GM13976 (cell line): ENCODE measurements around the gene RGS6.
A peak's percentile ranks its signal among the peaks of the same experiment; 100 is the strongest.

ENCODE experiments used
- DNase-seq: peaks from one replicate; pipeline ENCODE4 v3.0.0; 2012; ENCODE audit warnings: low spot score
- CTCF ChIP-seq: IDR thresholded peaks from 2 replicates; pipeline ENCODE4 v1.5.1; 2012; ENCODE audit warnings: borderline replicate concordance, mild to moderate bottlenecking; ENCODE audit not compliant: insufficient read depth; ENCODE audit errors: extremely low read depth, missing control alignments, control extremely low read depth
- in situ Hi-C: fragments of 300-500 bp; cut with MboI; formaldehyde crosslinking; loops from one replicate; pipeline ENCODE4 v1.12.0; 2022; ENCODE audit warnings: low sequenced_read_pairs, mixed read lengths, inconsistent platforms; ENCODE audit not compliant: unreplicated experiment

The RGS6 gene

GRCh38 chr14:72598306-72598705 lies 666.1 kb downstream of the RGS6 start:
- peak; percentile 55 for DNase-seq
- in situ Hi-C loops, result no loop called here
- TF ChIP-seq CTCF, result no peak

DNA sequence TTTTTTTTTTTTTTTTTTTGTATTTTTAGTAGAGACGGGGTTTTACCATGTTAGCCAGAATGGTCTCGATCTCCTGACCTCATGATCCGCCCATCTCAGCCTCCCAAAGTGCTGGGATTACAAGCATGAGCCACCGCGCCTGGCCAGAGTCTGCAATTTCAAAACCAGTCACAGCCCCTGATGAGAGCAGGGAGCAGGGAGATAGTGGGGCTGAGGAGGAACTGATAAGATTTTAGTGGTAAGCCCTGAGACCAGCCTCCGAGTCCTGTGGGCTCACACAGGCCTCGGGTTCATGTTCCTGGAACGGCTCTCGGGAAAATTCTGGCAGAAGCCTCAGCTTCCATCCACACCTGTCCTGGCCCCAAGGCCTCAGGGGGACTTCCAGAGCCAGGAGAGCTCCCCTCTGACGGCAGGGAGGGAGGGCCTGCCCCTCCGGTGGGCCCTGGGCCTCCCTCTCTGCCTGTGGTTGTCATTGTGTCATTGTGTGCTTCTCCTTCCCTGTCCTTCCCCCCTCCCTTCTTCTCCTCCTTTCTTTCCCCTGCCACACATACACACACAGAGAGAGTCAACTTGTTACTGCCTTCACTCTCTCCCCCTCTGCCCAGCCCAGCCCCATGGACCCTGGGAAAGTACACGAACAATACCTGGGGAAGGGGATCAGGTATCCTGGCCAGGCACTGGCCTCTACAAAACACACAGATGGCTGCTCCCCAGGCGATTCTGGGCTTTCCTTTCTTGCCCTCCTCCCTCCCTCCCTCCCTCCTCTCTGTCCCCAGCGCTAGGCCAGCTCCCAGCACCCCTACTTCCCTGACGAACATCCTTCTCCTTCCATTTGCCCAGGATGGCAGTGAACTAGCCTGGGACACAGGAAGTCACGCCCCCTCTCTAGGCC lies 667.6 kb downstream of the RGS6 start:
- no peak for TF ChIP-seq CTCF
- in situ Hi-C loops, result no loop called here
- no peak for DNase-seq

- TF ChIP-seq CTCF, result no peak
- no peak for DNase-seq
- in situ Hi-C loops, result no loop called here
Measured at GRCh38 chr14:72600551-72601330, 668.5 kb downstream of the RGS6 start.

DNA sequence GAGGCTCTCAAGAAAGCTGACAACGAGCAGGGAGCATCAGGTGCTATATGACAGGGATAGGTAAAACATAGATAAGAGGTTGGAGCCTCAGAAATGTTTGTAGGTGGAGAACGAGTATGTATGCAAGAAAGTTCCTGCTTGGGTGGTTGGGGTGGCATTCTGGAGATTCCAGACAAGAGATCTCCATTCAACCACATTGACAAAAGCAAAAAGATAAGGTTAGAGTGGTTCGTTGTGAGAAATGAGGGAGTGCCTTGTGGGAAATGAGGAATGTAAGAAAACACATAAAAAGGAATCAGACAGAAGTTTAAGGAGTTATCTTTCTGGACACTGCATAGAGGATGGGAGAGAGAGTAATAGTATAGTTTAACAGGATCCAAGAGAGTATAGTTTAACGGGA lies 671.4 kb downstream of the RGS6 start:
- TF ChIP-seq CTCF, result no peak
- in situ Hi-C loops, result no loop called here
- no peak for DNase-seq

DNA sequence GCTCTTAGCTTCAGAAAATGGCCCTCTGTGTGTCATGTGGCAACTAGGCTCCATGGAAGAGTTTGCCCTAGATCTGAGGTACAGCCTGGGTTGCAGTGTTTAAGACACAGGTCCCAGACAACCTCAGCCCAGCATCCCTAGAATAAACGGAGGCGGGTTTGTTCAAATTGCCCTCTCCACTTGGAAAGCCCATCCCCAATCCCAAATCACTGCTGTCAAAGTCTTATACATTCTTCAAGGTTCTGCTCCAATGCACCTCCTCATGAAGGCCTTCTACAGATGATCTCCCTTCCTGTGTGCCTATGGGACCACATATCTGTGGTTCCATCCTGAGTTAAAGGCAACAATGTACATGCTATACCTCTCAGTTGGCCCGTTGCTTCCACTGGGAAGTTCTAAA lies 671.9 kb downstream of the RGS6 start:
- in situ Hi-C loops, result no loop called here
- no peak for DNase-seq
- TF ChIP-seq CTCF, result no peak

- no peak for TF ChIP-seq CTCF
- no peak for DNase-seq
- in situ Hi-C loops, result no loop called here
Measured at GRCh38 chr14:72605096-72605920, 673.1 kb downstream of the RGS6 start.
